Measurements from ENCODE around the gene SLIT3. TPM values are rescaled to one million over a fixed set of nuclear protein-coding genes. Genes with fewer than 3 reads are reported as not detected.

Gene SLIT3
- total RNA-seq, 1 experiment from 2014 or later = not detected

DNA sequence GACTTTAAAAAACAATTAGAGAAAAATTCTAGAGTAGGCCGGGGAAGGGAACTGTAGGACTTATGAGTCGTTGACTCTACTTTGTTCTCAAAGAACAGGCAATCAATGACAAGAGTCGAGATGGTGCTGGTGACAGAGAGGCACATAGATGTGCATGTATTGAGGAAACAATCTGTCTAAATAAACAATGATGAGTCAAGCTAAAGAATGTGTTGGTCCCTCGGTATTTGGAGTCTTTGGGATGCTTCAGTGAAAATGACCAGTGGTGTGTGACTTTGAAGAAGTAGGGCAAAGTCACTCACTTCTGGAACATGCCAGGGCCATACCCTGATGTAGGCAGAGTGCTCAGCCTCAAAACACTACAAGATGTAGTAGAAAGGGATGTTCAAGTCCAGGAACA is 433.7 kb downstream of the SLIT3 start:
- no peak for DNase-seq
- no peaks in the 10 kb centered on the region for H3K36me3 ChIP-seq (ENCODE audit: low read depth)
- H3K9me2 ChIP-seq (ENCODE audit: insufficient read depth) = no peaks in the 10 kb centered on the region
- peaks cover 80% of the 10 kb centered on the region for H3K27me3 ChIP-seq (ENCODE audit: insufficient read depth, low read depth)
- no peak overlapping the region for H3K27ac ChIP-seq
- no peaks in the 10 kb centered on the region for H3F3A ChIP-seq (ENCODE audit: insufficient read depth, low read depth)
- intact Hi-C loops (cut with micrococcal nuclease; ENCODE audit: unreplicated experiment) = no loop called here
- POLR2A ChIA-PET (ENCODE audit: unreplicated experiment) = no interaction called here
- H3K4me3 ChIP-seq = no peak overlapping the region
- H2AFZ ChIP-seq = no peak overlapping the region
- no peak overlapping the region for H3K4me2 ChIP-seq
- TF ChIP-seq, protein P1, sequence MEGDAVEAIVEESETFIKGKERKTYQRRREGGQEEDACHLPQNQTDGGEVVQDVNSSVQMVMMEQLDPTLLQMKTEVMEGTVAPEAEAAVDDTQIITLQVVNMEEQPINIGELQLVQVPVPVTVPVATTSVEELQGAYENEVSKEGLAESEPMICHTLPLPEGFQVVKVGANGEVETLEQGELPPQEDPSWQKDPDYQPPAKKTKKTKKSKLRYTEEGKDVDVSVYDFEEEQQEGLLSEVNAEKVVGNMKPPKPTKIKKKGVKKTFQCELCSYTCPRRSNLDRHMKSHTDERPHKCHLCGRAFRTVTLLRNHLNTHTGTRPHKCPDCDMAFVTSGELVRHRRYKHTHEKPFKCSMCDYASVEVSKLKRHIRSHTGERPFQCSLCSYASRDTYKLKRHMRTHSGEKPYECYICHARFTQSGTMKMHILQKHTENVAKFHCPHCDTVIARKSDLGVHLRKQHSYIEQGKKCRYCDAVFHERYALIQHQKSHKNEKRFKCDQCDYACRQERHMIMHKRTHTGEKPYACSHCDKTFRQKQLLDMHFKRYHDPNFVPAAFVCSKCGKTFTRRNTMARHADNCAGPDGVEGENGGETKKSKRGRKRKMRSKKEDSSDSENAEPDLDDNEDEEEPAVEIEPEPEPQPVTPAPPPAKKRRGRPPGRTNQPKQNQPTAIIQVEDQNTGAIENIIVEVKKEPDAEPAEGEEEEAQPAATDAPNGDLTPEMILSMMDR (conservative IDR thresholded peaks at IDR 0.05) = no peak
- no peak for TF ChIP-seq EZH2 (IDR thresholded peaks at IDR 0.05; ENCODE audit: low read depth)
- H3K79me2 ChIP-seq (ENCODE audit: low read depth) = no peaks in the 10 kb centered on the region
- no peaks in the 10 kb centered on the region for H3K9me3 ChIP-seq (ENCODE audit: insufficient read depth, low read depth)
- BruUV-seq (replicated peaks) = no TSS peak
- H3K4me1 ChIP-seq (replicated peaks; ENCODE audit: insufficient read depth) = no peaks in the 10 kb centered on the region
- CTCF ChIA-PET = no interaction called here
- H4K20me1 ChIP-seq (ENCODE audit: insufficient read depth) = no peaks in the 10 kb centered on the region

DNA sequence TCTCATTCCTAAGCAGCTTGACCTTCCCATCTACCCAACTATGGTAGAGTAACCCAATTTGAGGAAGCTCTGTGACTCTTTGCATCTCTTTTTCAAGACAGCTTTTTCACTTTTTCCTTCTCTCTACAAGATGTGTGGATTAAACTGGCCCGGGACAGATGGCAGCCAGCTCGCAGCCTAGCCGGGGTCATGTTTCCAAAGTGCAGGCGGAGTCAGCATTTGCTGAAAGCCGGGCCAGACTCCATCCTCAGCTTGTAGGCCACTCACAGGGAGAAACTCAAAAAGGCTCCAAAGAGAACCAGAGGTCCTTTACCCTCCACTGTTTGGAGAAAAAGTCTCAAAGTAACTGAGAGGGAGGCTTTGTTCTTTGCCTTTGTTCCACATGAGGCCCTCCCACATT is 435.0 kb downstream of the SLIT3 start:
- H4K20me1 ChIP-seq (ENCODE audit: insufficient read depth) = no peaks in the 10 kb centered on the region
- intact Hi-C loops (cut with micrococcal nuclease; ENCODE audit: unreplicated experiment) = no loop called here
- no peaks in the 10 kb centered on the region for H3K36me3 ChIP-seq (ENCODE audit: low read depth)
- H3K79me2 ChIP-seq (ENCODE audit: low read depth) = no peaks in the 10 kb centered on the region
- no peak for TF ChIP-seq EZH2 (IDR thresholded peaks at IDR 0.05; ENCODE audit: low read depth)
- TF ChIP-seq, protein P1 (conservative IDR thresholded peaks at IDR 0.05) = no peak
- H3K4me1 ChIP-seq (replicated peaks; ENCODE audit: insufficient read depth) = no peaks in the 10 kb centered on the region
- DNase-seq = no peak
- no peaks in the 10 kb centered on the region for H3F3A ChIP-seq (ENCODE audit: insufficient read depth, low read depth)
- no peak overlapping the region for H2AFZ ChIP-seq
- H3K9me3 ChIP-seq (ENCODE audit: insufficient read depth, low read depth) = no peaks in the 10 kb centered on the region
- no peak overlapping the region for H3K4me2 ChIP-seq
- CTCF ChIA-PET = no interaction called here
- H3K27ac ChIP-seq = no peak overlapping the region
- H3K9me2 ChIP-seq (ENCODE audit: insufficient read depth) = no peaks in the 10 kb centered on the region
- no peak overlapping the region for H3K4me3 ChIP-seq
- peaks cover 77% of the 10 kb centered on the region for H3K27me3 ChIP-seq (ENCODE audit: insufficient read depth, low read depth)
- POLR2A ChIA-PET (ENCODE audit: unreplicated experiment) = no interaction called here
- BruUV-seq (replicated peaks) = no TSS peak

DNA sequence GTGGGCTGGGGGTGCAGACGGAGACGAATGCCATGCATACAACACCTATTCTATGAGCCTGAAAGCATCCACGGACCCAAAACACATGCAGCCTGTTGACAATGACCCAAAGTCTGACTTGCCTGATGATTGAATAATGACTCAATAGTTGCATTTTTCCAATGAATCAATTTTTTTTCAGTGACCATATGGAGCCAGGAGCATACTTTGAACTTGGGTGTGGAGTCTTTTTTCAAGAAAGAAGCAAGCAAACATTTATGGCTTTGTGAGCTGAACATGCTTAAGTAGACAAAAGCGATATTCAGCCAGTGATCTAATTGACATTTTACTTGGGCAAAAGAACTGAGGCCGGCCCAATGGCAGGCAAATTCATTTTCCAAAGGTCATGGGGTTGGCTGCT is 437.9 kb downstream of the SLIT3 start:
- H4K20me1 ChIP-seq (ENCODE audit: insufficient read depth) = no peaks in the 10 kb centered on the region; the same call in 1 of the 2 replicates
- intact Hi-C loops (cut with micrococcal nuclease; ENCODE audit: unreplicated experiment) = no loop called here
- no peak overlapping the region for H3K27ac ChIP-seq
- ChIA-PET CTCF (no interaction called here), POLR2A (ENCODE audit: unreplicated experiment) (no interaction called here)
- TF ChIP-seq, protein P1 (conservative IDR thresholded peaks at IDR 0.05) = no peak
- no peak for TF ChIP-seq EZH2 (IDR thresholded peaks at IDR 0.05; ENCODE audit: low read depth)
- H3K9me2 ChIP-seq (ENCODE audit: insufficient read depth) = no peaks in the 10 kb centered on the region
- no peaks in the 10 kb centered on the region for H3K4me1 ChIP-seq (replicated peaks; ENCODE audit: insufficient read depth)
- H2AFZ ChIP-seq = no peak overlapping the region
- H3F3A ChIP-seq (ENCODE audit: insufficient read depth, low read depth) = no peaks in the 10 kb centered on the region
- no peak overlapping the region for H3K4me2 ChIP-seq
- peaks cover 77% of the 10 kb centered on the region for H3K27me3 ChIP-seq (ENCODE audit: insufficient read depth, low read depth)
- H3K4me3 ChIP-seq = no peak overlapping the region
- H3K9me3 ChIP-seq (ENCODE audit: insufficient read depth, low read depth) = no peaks in the 10 kb centered on the region
- no peaks in the 10 kb centered on the region for H3K79me2 ChIP-seq (ENCODE audit: low read depth)
- no TSS peak for BruUV-seq (replicated peaks)
- no peaks in the 10 kb centered on the region for H3K36me3 ChIP-seq (ENCODE audit: low read depth)
- no peak for DNase-seq

Measured in PC-9 (cell line).